Prostate gland (tissue), 2 donors: ENCODE measurements around the gene DPYD.

Source experiments
- POLR2AphosphoS5 ChIP-seq: sonication (generic); formaldehyde crosslinking; IDR thresholded peaks from one replicate; pipeline ENCODE4 v1.6.1; 2017; ENCODE audit warnings: antibody characterized with exemption
- TF ChIP-seq, protein P1 (sequence below), 4 experiments: fragments of 200-600 bp in 2 of 4; fragments of 450-650 bp in 2 of 4; sonication (generic) in 2 of 4; IDR thresholded peaks; 1 replicate in 3 of 4; 2 replicates in 1 of 4; pipeline ENCODE4 v1.5.1; 2016 to 2019; ENCODE audit warnings: antibody characterized with exemption in 4 of 4, mild to moderate bottlenecking in 2 of 4, moderate library complexity in 2 of 4

- TF ChIP-seq POLR2AphosphoS5 = no peak
- TF ChIP-seq, protein P1, sequence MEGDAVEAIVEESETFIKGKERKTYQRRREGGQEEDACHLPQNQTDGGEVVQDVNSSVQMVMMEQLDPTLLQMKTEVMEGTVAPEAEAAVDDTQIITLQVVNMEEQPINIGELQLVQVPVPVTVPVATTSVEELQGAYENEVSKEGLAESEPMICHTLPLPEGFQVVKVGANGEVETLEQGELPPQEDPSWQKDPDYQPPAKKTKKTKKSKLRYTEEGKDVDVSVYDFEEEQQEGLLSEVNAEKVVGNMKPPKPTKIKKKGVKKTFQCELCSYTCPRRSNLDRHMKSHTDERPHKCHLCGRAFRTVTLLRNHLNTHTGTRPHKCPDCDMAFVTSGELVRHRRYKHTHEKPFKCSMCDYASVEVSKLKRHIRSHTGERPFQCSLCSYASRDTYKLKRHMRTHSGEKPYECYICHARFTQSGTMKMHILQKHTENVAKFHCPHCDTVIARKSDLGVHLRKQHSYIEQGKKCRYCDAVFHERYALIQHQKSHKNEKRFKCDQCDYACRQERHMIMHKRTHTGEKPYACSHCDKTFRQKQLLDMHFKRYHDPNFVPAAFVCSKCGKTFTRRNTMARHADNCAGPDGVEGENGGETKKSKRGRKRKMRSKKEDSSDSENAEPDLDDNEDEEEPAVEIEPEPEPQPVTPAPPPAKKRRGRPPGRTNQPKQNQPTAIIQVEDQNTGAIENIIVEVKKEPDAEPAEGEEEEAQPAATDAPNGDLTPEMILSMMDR (IDR thresholded peaks at IDR 0.05) = no peak
Observed at GRCh38 chr1:97038410-97038809, 882.4 kb downstream of the DPYD start.
